SHP77 (cell line): ENCODE measurements around the gene LAX1.

Source experiments
- DNase-seq, 2 experiments: peaks; one replicate each; lab custom pipeline; 2025; lab: John Stamatoyannopoulos, UW

Gene LAX1

GRCh38 chr1:203813581-203814341 lies 48.8 kb downstream of the LAX1 start:
- no peak for DNase-seq

- no peak for DNase-seq
Measured at GRCh38 chr1:203818399-203818798, 53.4 kb downstream of the LAX1 start.

- no peak for DNase-seq
Measured at GRCh38 chr1:203823306-203823705, 58.3 kb downstream of the LAX1 start.
